Epidermal melanocyte (primary cell): Measurements from ENCODE around the gene C12orf43.

Source experiments
- DNase-seq: peaks from one replicate; pipeline ENCODE4 v3.0.0; 2011; ENCODE audit warnings: low spot score; ENCODE audit not compliant: insufficient read length

C12orf43 gene

DNA sequence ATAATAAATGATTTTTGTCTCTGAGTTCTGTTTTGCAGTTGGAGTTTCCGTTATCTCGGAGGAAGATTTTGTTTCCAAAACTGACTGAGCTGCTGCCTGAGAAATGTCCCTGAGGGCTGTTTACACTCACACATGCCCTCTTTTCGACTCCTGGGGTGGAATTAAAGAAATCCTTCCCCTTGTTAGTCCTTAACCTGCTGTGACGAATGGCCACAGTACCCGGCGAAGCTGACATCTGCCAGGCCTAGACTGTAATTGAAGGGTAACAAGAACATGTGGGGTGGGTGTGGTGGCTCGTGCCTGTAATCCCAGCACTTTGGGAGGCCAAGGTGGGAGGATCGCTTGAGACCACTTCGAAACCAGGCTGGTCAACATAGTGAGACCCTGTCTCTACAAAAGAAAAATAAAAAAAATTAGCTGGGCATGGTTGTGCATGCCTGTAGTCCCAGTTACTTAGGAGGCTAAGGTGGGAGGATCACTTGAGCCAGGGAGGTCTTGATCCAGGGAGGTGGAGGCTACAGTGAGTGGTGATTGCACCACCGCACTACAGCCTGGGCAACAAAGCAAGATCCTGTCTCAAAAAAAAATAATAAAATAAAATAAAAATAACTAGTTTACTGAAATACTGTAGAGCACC lies 14.4 kb upstream of the C12orf43 start:
- no peak for DNase-seq

DNA sequence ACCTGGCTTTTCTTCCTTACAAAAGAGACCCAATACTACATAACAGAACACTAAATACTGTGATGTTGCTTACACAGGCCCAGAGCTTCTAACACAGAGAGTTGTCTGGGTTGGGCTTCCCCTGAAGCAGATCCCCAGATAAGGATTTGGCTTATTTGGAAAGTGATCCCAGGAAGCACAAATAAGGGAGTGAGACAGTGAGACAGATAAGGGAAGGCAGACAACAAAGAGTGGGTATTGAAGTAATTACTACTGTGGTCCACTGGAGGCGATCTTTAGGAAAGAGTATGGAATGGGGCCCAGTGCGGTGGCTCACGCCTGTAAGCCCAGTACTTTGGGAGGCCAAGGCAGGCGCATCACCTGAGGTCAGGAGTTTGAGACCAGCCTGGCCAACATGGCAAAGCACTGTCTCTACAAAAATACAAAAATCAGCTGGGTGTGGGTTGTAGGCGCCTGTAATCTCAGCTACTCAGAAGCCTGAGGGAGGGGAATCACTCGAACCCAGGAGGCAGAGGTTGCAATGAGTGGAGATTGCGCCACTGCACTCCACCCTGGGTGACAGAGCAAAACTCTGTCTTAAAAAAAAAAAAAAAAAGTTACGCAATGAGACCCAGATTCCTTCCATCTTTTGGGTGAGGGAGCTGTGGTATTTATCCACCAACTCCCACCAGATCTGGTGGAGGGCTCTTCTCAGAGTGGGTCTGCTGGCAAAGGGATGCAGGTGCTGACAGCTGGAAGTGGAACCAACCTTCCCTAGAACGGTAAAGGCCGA lies 10.2 kb upstream of the C12orf43 start:
- DNase-seq = no peak

DNA sequence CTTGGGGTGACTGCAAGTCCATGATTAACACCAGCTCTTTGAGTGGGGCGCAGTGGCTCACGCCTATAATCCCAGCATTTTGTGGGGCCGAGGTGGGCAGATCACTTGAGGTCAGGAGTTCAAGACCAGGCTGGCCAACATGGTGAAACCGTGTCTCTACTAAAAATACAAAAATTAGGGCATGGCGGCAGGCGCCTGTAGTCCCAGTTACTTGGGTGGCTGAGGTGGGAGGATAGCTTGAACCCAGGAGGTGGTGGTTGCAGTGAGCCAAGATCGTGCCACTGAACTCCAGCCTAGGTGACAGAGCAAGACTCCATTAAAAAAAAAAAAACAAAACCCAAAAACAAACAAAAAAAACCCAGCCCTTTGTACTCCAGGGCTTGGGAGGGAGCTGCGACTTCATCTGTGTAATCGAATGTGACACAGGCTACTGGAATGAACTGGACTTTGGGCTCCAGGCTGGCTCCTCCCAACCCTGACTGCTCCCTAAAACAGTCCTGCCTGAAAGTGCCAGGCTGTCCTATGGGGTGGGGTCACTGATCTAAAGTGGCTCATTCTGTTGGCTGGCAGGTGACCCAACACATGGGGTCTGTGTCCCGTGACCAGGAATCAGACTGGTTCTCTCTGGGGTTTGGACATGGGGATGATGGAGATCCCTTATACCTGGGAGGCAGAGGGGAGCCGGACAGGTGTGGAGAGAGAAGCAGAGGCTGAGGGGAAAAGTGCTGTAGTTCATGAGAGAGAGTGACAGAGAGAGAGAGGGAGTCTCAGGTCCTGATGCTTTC lies 9.3 kb upstream of the C12orf43 start:
- DNase-seq = no peak

DNA sequence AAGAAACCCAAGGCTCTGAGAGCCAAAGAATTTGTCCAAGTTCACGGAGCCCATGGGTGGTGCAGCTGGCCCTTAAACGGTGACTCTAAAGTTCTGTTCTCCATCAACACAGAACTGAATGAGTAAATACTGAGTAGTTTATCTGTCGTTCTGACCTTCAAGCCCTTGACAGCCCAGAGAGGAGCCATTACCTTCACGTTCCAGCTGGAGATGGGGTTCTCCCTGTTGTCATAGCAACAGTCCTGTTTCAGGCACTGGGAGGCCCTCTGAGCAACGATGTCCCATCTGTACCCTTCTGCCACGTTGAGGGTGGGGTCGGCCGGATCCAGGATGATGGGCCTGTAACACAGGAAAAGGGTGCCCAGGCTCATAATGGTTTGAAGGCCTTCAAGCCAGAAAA lies 7.5 kb upstream of the C12orf43 start:
- DNase-seq = no peak

DNA sequence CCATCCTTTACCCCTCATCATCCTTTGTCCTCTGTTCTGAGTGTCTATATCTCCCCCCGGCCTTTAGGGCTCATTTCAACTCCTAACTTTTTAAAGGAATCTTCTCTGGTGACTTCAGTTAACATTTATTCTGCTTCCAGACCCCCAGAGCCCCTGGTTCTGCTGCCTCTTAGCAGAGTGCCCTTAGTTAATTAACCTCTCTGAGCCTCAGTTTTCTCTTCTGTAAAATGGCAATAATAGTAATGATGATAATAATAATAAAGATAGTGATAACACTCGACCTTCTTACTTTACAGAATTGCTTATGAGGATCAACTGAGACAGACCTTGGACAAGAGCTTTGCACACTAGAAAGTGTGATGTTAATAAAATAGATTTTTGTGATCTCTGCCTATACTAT lies 6.4 kb upstream of the C12orf43 start:
- DNase-seq = no peak

DNA sequence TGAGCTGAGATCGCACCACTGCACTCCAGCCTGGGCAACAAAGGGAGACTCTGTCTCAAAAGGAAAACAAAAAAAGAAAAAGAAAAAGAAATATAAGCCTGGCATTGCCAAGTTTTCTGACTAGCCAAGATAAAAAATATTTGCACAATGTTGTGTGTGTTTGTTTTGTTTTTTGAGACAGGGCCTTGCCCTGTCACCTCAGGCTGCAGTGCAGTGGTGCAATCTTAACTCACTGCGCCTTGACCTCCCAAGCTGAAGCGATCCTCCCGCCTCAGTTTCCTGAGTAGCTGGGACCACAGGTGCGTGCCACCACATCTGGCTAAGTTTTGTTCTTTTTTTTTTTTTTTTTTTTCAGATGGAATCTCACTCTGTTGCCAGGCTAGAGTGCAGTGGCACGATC lies 5.5 kb upstream of the C12orf43 start:
- DNase-seq = no peak

DNA sequence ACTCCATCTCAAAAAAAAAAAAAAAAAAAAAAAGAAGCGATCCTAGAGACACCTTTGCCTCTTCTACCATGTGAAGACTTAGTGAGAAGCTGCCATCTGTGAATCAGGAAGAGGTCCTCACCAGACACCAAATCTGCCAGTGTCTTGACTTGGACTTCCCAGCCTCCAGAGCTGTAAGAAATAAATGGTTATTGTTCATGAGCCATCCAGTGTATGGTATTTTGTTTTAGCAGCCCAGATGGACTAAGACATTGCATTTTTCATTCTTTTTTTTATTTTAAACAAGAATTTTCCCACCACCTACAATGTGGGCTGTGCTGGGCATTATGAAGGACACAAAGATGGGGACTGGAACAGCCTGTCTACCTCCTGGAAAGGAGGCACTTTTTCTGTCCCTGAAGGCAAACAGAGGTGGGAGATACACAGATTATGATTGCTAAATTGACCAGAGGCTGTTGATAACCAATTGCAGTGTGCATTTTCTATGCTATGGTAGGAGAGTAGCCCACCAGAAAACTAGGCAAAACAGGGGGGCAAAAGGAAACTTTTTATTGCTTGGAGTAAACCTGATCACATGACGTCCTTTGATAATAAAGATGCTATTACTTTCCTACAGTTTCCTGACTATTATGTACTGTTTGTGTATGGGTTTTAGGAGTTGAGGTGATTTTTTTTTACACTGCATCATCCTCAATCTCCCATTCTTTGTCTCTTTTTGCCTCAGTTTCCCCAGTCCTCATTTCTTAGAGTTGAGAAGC lies 2.8 kb upstream of the C12orf43 start:
- no peak for DNase-seq

DNA sequence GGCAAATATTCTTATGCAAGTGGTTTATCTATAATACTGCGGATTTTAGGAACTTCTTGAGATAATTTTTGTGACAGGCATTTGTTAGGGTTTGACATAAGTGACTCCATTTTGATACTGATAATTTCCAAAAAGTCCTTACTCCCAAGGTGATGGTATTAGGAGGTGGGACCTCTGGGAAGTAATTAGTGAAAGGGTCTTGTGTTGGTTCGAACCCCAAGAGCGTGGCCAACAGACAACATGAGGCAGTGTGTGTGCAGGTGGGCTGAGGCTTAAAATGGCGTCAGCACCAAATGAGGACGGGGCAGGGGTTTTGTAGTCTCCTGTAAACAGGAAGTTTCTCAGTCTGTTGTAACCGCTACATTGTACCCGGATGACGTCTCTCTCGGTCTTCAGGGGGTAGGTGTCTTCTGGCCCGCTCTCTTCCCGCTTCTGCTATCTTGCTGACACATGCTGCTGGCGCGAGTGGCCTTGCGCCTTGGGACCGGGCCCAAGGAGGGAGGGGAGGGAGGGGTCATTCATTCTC lies 1.7 kb upstream of the C12orf43 start:
- DNase-seq = no peak

DNA sequence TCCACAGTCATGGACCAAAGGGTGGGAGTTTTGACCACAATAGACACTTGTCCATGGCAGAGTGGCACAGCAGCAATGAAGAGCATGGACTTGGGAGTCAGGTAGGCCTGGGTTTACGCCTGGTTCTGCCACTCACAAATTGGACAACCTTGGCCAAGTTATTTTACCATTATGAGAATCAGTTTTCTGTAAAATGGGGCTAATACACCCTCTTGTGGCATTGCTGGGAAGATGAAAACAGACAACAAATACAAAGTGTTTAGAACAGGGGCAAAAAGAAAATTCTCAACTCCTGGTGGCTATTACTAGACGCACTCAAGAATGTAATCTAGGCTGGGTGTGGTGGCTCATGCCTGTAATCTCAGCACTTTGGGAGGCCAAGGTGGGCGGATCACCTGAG lies 2.6 kb downstream of the C12orf43 start:
- DNase-seq = no peak

DNA sequence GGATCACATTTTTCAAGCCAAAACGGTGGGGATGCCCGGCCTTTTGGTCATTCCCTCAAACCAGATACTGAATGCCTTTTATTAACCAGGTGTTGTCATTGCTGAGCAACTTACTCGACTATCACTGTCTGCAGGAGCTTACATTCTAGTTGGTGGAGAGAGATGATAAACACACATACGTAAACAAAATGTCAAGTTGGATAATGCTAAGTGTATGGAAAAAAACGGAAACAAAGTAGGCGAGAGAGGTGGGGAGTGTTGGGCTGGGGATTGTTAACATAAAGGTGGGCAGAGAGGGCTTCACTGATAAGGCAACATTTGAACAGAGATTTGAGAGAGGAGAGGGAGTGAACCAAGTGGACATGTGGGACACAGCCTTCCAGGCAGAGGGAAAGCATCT lies 4.5 kb downstream of the C12orf43 start:
- no peak for DNase-seq

DNA sequence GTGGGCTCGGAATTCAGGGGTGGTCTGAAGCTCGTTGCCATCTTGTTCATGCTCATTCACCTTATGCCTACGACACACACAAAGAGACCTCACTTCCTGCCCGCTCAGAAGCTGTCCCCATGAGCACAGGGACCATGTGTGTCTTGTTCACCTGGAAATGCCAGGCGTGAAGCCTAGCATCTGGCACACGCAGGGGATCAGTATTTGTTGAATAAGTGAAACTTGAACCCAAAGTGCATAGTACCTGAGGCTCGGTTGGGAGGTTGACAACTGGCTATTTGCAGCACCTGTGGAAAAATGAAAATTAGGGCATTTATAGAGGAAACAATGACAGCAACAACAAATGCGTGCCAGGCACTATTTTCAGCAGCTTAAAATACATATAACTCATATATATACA lies 5.4 kb downstream of the C12orf43 start:
- DNase-seq = no peak

DNA sequence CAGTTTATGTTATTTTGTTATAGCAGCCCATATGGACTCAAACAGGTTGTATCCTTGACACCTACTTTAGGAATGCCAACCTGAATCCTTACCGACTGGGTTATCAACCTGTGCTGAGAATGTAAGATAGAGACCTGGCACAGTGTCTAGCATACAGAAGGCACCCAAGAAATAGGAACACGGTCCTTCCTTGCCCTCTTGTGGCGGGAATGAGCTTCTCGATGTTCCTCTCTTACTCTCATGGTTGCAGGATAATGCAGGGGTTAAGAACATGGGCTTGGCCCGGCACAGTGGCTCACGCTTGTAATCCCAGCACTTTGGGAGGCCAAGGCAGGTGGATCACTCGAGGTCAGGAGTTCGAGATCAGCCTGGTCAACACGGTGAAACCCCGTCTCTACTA lies 6.5 kb downstream of the C12orf43 start:
- no peak for DNase-seq

DNA sequence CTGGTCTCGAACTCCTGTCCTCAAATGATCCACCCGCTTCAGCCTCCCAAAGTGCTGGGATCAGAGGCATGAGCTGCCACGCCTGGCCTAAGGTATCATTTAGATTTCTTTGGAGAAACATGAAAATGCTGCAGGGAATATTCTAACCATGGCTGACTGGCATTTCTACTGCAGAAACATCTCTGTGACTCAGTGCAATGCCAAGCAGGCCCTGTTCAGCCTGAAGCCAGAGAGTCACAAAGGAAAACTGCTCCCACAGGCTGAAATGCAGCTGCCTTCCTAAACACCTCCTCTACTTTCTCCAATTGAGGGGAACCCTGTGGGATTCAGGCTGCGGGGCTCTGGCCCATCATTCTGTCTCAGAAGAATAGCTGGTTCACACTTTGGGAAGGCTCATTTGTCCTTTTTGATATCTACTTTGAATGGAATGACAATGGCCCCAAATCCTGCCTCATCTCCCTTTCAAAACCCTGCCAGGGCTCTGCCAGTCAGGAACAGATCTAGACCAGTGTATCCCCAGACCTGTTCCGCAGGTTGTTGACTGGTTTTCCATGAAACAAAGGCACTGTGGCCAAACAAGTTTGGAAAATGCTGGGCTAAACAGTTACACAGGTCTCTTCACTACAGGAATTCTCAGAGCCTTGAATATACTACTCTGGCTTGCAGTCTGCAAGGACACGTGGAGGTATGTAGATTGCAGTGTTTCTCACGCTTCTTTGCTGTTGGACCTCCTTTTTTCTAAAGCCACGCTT lies 7.8 kb downstream of the C12orf43 start:
- DNase-seq = no peak

DNA sequence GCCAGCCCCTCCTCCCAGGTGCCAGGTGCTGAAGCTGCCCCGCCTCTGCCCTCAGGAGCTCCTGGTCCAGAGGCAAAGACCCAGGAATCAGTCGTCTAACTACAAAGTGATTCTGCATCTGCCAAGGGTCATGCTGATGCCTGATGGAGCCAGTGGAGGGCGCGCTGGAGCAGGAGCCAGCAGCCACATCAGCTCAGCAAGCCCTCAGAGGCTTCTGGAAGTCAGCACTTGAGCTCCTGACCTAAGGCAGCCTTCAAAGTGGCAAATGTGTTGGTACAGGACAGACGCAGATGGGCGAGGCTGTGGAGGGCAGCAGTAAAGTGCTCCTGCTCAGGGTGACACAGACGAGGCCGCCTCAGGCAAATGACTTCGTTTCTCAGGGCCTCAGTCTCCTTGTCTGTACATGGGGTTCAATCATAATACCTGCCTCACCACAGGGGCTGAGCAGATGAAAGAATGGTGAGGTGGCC lies 10.9 kb downstream of the C12orf43 start:
- no peak for DNase-seq

DNA sequence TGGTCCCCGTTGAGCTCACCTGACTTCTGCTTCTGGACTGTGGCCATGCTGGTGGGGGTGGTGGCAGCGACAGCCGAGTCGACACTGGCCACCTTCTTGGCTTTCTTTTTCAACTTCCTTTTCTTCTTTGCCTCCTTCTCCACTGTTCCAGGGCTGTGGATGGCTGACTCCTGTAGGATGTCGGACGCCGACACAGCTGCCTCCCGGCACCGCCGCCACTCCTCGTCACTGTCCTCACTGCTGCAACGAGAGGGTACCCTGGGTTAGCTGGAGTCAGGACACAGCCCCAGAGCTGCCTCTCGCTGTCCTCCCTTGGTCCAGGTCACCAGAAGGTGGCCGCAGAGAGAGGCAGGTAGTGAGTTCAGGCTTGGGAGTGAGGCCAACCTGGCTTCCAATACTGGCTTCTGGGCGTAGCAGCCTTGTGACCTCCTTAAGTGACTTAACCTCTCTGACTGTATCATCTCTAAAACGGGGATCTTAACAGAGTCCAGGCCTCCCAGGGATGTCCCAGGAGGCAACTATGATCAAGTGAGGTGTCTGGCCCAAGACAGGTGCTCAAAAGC lies 12.0 kb downstream of the C12orf43 start:
- no peak for DNase-seq

DNA sequence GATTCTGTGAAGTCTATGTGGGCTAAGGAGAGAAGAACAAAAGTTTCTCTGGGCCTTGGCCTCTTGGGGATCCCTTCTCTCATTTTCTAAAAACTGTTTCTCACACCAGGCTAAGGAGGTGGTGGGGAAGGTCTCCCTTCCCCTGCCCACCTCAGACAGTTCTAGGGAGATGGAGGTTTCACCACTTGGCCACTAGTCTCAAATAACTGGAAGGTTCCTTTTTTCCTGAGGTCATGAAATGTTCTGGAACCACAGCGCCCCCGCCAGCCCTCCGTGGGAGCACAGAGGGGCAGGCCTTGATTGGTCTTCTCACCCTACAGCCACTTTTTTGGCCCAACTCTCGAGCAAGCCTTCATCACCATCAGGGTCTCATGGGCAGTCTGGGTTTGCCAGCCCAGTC lies 12.6 kb downstream of the C12orf43 start:
- no peak for DNase-seq

DNA sequence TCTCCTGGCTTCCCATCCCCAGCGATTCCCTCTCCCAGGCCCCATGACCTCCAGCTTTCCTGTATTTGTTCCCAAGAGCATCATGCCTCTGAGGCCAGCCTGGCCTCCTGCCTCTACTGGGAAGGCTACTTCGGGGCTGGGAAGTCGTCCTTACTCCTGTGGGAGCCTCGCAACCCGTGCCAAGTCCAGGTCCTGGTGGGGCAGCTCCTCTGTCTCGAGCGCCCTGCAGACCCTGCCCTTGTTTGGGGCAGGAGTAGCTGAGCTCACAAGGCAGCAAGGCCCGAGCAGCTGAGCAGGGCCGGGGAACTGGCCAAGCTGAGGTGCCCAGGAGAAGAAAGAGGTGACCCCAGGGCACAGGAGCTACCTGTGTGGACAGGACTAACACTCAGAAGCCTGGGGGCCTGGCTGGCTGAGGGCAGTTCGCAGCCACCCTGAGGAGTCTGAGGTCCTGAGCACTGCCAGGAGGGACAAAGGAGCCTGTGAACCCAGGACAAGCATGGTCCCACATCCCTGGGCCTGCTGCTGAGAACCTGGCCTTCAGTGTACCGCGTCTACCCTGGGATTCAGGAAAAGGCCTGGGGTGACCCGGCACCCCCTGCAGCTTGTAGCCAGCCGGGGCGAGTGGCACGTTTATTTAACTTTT lies 14.3 kb downstream of the C12orf43 start:
- no peak for DNase-seq

DNA sequence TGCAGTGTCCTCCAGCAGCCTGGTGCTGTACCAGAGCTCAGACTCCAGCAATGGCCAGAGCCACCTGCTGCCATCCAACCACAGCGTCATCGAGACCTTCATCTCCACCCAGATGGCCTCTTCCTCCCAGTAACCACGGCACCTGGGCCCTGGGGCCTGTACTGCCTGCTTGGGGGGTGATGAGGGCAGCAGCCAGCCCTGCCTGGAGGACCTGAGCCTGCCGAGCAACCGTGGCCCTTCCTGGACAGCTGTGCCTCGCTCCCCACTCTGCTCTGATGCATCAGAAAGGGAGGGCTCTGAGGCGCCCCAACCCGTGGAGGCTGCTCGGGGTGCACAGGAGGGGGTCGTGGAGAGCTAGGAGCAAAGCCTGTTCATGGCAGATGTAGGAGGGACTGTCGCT lies 15.2 kb downstream of the C12orf43 start:
- no peak for DNase-seq

DNA sequence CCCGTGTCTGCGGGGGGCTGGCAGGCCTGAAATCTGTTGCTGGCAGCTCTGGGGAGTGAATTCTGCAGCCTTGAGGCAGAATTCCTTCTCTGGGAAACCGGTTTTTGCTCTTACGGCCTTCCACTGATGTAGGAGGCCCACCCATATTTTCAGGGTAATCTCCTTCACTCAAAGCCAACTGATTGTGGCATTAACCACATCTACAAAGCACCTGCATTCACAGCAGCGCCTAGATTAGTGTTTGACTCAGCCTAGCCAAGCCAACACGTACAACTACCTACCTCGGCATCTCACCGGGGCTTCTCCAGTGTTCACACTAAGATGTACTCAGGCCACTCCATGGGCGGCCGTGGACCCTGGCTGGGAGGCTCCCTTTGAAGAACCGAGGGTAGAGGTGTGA lies 15.8 kb downstream of the C12orf43 start:
- no peak for DNase-seq
